Trophoblast cell (in vitro differentiated cells and primary cell): ENCODE measurements around the gene SPOCK1.

Experiments used
- DNase-seq, 2 donors: peaks; one replicate each; pipeline ENCODE4 v3.0.0-alpha.2; 2016
- H2AFZ ChIP-seq: 2 replicates; pipeline ENCODE4 v1.6.1; 2013; ENCODE audit warnings: low read length, moderate library complexity, mild to moderate bottlenecking; ENCODE audit not compliant: insufficient read depth, poor library complexity
- H2AK5ac ChIP-seq: 2 replicates; pipeline ENCODE4 v1.6.1; 2013; ENCODE audit warnings: mild to moderate bottlenecking, low read length
- H2BK120ac ChIP-seq: 2 replicates; pipeline ENCODE4 v1.6.1; 2013; ENCODE audit warnings: low read length, mild to moderate bottlenecking, moderate library complexity; ENCODE audit not compliant: insufficient read depth, poor library complexity
- H2BK12ac ChIP-seq: 2 replicates; pipeline ENCODE4 v1.6.1; 2013; ENCODE audit warnings: mild to moderate bottlenecking, low read length, moderate library complexity
- H2BK5ac ChIP-seq: 2 replicates; pipeline ENCODE4 v1.6.1; 2013; ENCODE audit warnings: low read length, low read depth, moderate library complexity, mild to moderate bottlenecking; ENCODE audit not compliant: poor library complexity
- H3K14ac ChIP-seq: 2 replicates; pipeline ENCODE4 v1.6.1; 2013; ENCODE audit warnings: mild to moderate bottlenecking, low read length
- H3K18ac ChIP-seq: 2 replicates; pipeline ENCODE4 v1.6.1; 2013; ENCODE audit warnings: mild to moderate bottlenecking, low read length
- H3K23ac ChIP-seq: 2 replicates; pipeline ENCODE4 v1.6.1; 2013; ENCODE audit warnings: low read length
- H3K27ac ChIP-seq: 2 replicates; pipeline ENCODE4 v1.5.1; 2013; ENCODE audit warnings: low read depth, mild to moderate bottlenecking, inconsistent platforms, low read length, moderate library complexity
- H3K27me3 ChIP-seq: 2 replicates; pipeline ENCODE4 v1.6.1; 2013; ENCODE audit warnings: inconsistent platforms, mild to moderate bottlenecking, low read length, moderate library complexity; ENCODE audit not compliant: insufficient read depth
- H3K36me3 ChIP-seq, 2 experiments: 1 replicate in 1 of 2; 2 replicates in 1 of 2; pipeline ENCODE4 v1.6.1; 2013; ENCODE audit warnings: low read length in 2 of 2, mild to moderate bottlenecking in 2 of 2, moderate library complexity in 1 of 2; ENCODE audit not compliant: insufficient read depth in 2 of 2, control insufficient read depth in 1 of 2
- H3K4ac ChIP-seq: 2 replicates; pipeline ENCODE4 v1.6.1; 2013; ENCODE audit warnings: low read depth, mild to moderate bottlenecking, low read length, moderate library complexity
- H3K4me1 ChIP-seq, 2 experiments: 1 replicate in 1 of 2; 2 replicates in 1 of 2; pipeline ENCODE4 v1.6.1; 2013; ENCODE audit warnings: low read length in 2 of 2, mild to moderate bottlenecking in 2 of 2, moderate library complexity in 1 of 2; ENCODE audit not compliant: insufficient read depth in 2 of 2, control insufficient read depth in 1 of 2
- H3K4me2 ChIP-seq: 2 replicates; pipeline ENCODE4 v1.6.1; 2013; ENCODE audit warnings: inconsistent platforms, mild to moderate bottlenecking, low read length, moderate library complexity
- H3K4me3 ChIP-seq: 2 replicates; pipeline ENCODE4 v1.5.1; 2013; ENCODE audit warnings: mild to moderate bottlenecking, low read depth, low read length, inconsistent platforms
- H3K79me1 ChIP-seq: one replicate; pipeline ENCODE4 v1.6.1; 2013; ENCODE audit warnings: low read length
- H3K79me2 ChIP-seq: 2 replicates; pipeline ENCODE4 v1.6.1; 2013; ENCODE audit warnings: low read length, mild to moderate bottlenecking; ENCODE audit not compliant: control insufficient read depth, insufficient read depth, poor library complexity
- H3K9ac ChIP-seq: 2 replicates; pipeline ENCODE4 v1.6.1; 2013; ENCODE audit warnings: mild to moderate bottlenecking, low read length
- H3K9me3 ChIP-seq: 2 replicates; pipeline ENCODE4 v1.6.1; 2013; ENCODE audit warnings: low read depth, mild to moderate bottlenecking, control low read depth, inconsistent platforms, low read length; ENCODE audit not compliant: insufficient read depth
- H4K12ac ChIP-seq: 2 replicates; pipeline ENCODE4 v1.6.1; 2013; ENCODE audit warnings: low read depth, mild to moderate bottlenecking, low read length, moderate library complexity
- H4K8ac ChIP-seq: 2 replicates; pipeline ENCODE4 v1.6.1; 2013; ENCODE audit warnings: low read depth, mild to moderate bottlenecking, low read length, moderate library complexity
- H4K91ac ChIP-seq: one replicate; pipeline ENCODE4 v1.6.1; 2013; ENCODE audit warnings: low read depth, mild to moderate bottlenecking, low read length, moderate library complexity
- WGBS: extraction: QIAGEN DNeasy Blood & Tissue Kit; methylation state at CpG from one replicate; pipeline ENCODE4 v1.1.7; 2013; ENCODE audit warnings: missing lambda C conversion rate; ENCODE audit not compliant: insufficient read length, insufficient coverage; ENCODE audit errors: extremely low coverage; 5-methylcytosine and 5-hydroxymethylcytosine counted together

Gene SPOCK1

DNA sequence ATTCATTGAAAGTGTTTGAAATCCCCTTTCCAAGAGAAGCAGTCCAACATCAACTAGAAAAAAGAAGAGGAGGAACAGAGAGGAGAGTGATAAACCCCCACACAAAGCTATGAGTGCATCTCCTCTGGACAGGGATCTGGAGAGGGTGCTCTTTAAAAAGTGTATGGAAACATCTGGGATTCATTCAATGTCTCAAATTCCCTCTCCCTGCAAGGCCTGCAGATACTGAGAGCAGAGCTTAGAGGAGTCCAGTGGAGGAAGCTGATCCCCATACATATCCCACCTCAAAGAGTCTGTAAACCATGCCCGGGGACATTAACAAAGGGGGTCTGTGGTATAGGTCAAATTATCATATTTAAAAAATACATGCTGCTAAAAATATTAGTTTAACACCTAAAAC, 2.2 kb downstream of the SPOCK1 start:
- Histone ChIP-seq H3K4me1 (peaks cover 7% of the 10 kb centered on the region in 2 experiments), H3K4me3 (no peak overlapping the region)
- DNase-seq, result no peak

DNA sequence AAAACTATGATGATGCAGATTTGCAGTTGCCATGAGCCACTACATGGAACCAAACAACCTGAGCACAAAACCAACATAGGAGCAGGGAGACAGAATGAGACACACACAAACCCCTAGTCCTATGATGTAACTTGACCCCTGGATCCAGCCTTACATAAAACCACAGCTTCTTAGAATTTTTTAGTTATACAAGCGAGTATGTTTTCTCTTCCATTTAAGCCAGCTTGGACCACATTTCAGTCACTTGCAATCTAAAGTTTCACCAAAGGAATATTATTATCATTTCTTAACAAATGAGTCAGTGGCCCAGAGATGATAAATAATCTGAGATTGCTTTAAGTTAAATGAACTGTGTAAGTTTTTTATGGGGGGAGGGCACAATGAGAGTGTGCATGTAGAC, 6.8 kb downstream of the SPOCK1 start:
- Histone ChIP-seq H4K12ac (no peak overlapping the region), H4K8ac (no peak overlapping the region), H3K4ac (no peak overlapping the region), H2AK5ac (no peak overlapping the region), H3K4me2 (no peak overlapping the region), H3K79me1 (no peaks in the 10 kb centered on the region), H3K36me3 (no peaks in the 10 kb centered on the region), H2AFZ (no peak overlapping the region), H4K91ac (no peak overlapping the region), H3K4me3 (no peak overlapping the region), H2BK12ac (no peak overlapping the region), H3K79me2 (no peaks in the 10 kb centered on the region), H3K18ac (no peak overlapping the region), H3K27me3 (peaks cover 1% of the 10 kb centered on the region), H3K4me1 (no peaks in the 10 kb centered on the region), H3K14ac (no peak overlapping the region), H3K27ac (no peak overlapping the region), H3K9ac (no peak overlapping the region), H2BK120ac (no peak overlapping the region), H2BK5ac (no peak overlapping the region), H3K9me3 (no peaks in the 10 kb centered on the region), H3K23ac (no peak overlapping the region)
- WGBS, result no CpG with 5 or more reads among the region's 1 CpG
- no peak for DNase-seq

More for the DNA sequence above, 2.2 kb downstream of the SPOCK1 start:
- H2AK5ac ChIP-seq, result no peak overlapping the region
- no peak overlapping the region for H3K27ac ChIP-seq
- no peak overlapping the region for H4K12ac ChIP-seq
- H2BK120ac ChIP-seq, result no peak overlapping the region
- no peak overlapping the region for H3K4me2 ChIP-seq
- no peak overlapping the region for H4K91ac ChIP-seq
- H3K36me3 ChIP-seq, result no peaks in the 10 kb centered on the region
- no peak overlapping the region for H3K14ac ChIP-seq
- no peaks in the 10 kb centered on the region for H3K79me2 ChIP-seq
- H2BK5ac ChIP-seq, result no peak overlapping the region
- H3K18ac ChIP-seq, result no peak overlapping the region
- H3K4ac ChIP-seq, result no peak overlapping the region
- WGBS, result no CpG with 5 or more reads among the region's 1 CpG
- no peaks in the 10 kb centered on the region for H3K9me3 ChIP-seq
- no peak overlapping the region for H4K8ac ChIP-seq
- H3K79me1 ChIP-seq, result no peaks in the 10 kb centered on the region
- peaks cover 18% of the 10 kb centered on the region for H3K27me3 ChIP-seq
- no peak overlapping the region for H3K23ac ChIP-seq
- H2AFZ ChIP-seq, result no peak overlapping the region
- no peak overlapping the region for H2BK12ac ChIP-seq
- no peak overlapping the region for H3K9ac ChIP-seq

DNA sequence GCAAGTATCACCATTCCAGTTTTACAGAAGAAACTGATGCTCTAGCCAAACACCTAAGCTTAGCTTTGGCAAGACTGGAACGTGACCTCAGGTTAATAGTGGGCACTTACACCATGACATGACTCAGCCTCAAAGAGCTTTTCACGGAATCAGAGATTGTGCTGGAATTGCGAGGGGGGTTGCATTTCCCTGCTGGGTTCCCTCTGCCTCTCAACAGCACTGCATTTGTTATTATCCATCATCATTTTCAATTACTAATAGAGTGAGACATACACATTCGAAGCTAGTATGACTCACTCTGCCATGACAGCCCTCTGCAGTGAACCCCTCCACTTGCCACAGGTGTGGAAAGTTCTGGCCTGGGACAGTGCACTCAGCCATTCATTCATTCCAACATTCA, 8.0 kb downstream of the SPOCK1 start:
- no peak for DNase-seq
- no peaks in the 10 kb centered on the region for H3K4me1 ChIP-seq
- H3K23ac ChIP-seq, result no peak overlapping the region
- H2AFZ ChIP-seq, result no peak overlapping the region
- no CpG with 5 or more reads among the region's 4 CpGs for WGBS
- H3K9ac ChIP-seq, result no peak overlapping the region
- H4K12ac ChIP-seq, result no peak overlapping the region
- H3K4me2 ChIP-seq, result no peak overlapping the region
- no peaks in the 10 kb centered on the region for H3K36me3 ChIP-seq
- no peaks in the 10 kb centered on the region for H3K79me2 ChIP-seq
- no peak overlapping the region for H3K18ac ChIP-seq
- H3K9me3 ChIP-seq, result no peaks in the 10 kb centered on the region
- H2BK12ac ChIP-seq, result no peak overlapping the region
- H2BK5ac ChIP-seq, result no peak overlapping the region
- no peak overlapping the region for H3K27ac ChIP-seq
- H3K14ac ChIP-seq, result no peak overlapping the region
- H3K27me3 ChIP-seq, result no peaks in the 10 kb centered on the region
- no peak overlapping the region for H2AK5ac ChIP-seq
- H2BK120ac ChIP-seq, result no peak overlapping the region
- H3K79me1 ChIP-seq, result no peaks in the 10 kb centered on the region
- H3K4ac ChIP-seq, result no peak overlapping the region
- no peak overlapping the region for H4K91ac ChIP-seq
- no peak overlapping the region for H4K8ac ChIP-seq
- no peak overlapping the region for H3K4me3 ChIP-seq

DNA sequence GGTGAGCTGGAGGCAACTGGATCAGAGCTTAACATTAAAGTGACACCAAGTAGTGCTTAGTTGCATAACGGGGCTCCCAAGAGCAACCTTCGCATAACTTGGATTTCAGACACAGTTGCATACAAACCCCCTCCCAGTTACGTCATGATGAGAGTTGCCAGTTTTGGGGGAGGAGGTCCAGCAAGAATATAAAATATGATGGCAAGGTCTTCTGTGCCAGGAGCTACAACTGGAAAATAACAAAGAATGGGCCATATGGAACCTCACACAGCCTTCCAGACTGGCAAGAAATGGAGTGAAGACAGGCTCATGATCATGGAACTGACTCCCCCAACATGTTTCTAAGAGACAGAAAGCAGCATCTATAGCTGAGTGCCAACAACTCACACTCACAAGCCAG, 8.5 kb downstream of the SPOCK1 start:
- no peaks in the 10 kb centered on the region for H3K79me1 ChIP-seq
- no peak overlapping the region for H3K23ac ChIP-seq
- no peak overlapping the region for H3K18ac ChIP-seq
- H3K36me3 ChIP-seq, result no peaks in the 10 kb centered on the region
- H3K9ac ChIP-seq, result no peak overlapping the region
- no peak overlapping the region for H3K4ac ChIP-seq
- no peak overlapping the region for H2BK12ac ChIP-seq
- H3K9me3 ChIP-seq, result no peaks in the 10 kb centered on the region
- H2AK5ac ChIP-seq, result no peak overlapping the region
- no peak overlapping the region for H2AFZ ChIP-seq
- H2BK120ac ChIP-seq, result no peak overlapping the region
- no peak overlapping the region for H4K12ac ChIP-seq
- H3K4me3 ChIP-seq, result no peak overlapping the region
- H3K27ac ChIP-seq, result no peak overlapping the region
- no peak for DNase-seq
- WGBS, result no CpG with 5 or more reads among the region's 3 CpGs
- no peak overlapping the region for H4K8ac ChIP-seq
- no peaks in the 10 kb centered on the region for H3K27me3 ChIP-seq
- H3K4me1 ChIP-seq, result no peaks in the 10 kb centered on the region
- H4K91ac ChIP-seq, result no peak overlapping the region
- H3K79me2 ChIP-seq, result no peaks in the 10 kb centered on the region
- H3K4me2 ChIP-seq, result no peak overlapping the region
- no peak overlapping the region for H2BK5ac ChIP-seq
- H3K14ac ChIP-seq, result no peak overlapping the region
